GM12878 (cell line): ENCODE data around the gene PDCD10. TPM values are rescaled to one million over a fixed set of nuclear protein-coding genes. Genes with fewer than 3 reads are reported as not detected.

Experiments used
- CBX3 ChIP-seq: fragments of 200-600 bp; sonication (generic); IDR thresholded peaks from 2 replicates; pipeline ENCODE4 v1.6.1; 2016; ENCODE audit warnings: low read depth, borderline replicate concordance
- CHD1 ChIP-seq: IDR thresholded peaks from 2 replicates; pipeline ENCODE4 v1.6.1; 2012; ENCODE audit warnings: low read depth, low read length, improper control_type of control experiment
- CHD2 ChIP-seq: IDR thresholded peaks from 2 replicates; pipeline ENCODE4 v1.6.1; 2011; ENCODE audit warnings: low read depth, low read length, improper control_type of control experiment, borderline replicate concordance
- ESRRA ChIP-seq: IDR thresholded peaks from 2 replicates; pipeline ENCODE4 v1.6.1; 2012; ENCODE audit warnings: mild to moderate bottlenecking, low read length, improper control_type of control experiment
- FOS ChIP-seq: IDR thresholded peaks from 3 replicates; pipeline ENCODE4 v1.6.1; 2011; ENCODE audit warnings: borderline replicate concordance; ENCODE audit not compliant: insufficient read length; ENCODE audit errors: extremely low read depth
- HCFC1 ChIP-seq: fragments of 150-350 bp; IDR thresholded peaks from 2 replicates; pipeline ENCODE4 v1.6.1; 2014; ENCODE audit warnings: low read length
- IKZF1 ChIP-seq: fragments of 450-650 bp; conservative IDR thresholded peaks from 2 replicates; pipeline ENCODE4 v1.6.1; 2017; ENCODE audit warnings: antibody characterized with exemption, mild to moderate bottlenecking
- KDM1A ChIP-seq: fragments of 200-600 bp; sonication (generic); IDR thresholded peaks from 2 replicates; pipeline ENCODE4 v1.6.1; 2016; ENCODE audit warnings: borderline replicate concordance
- MAX ChIP-seq: IDR thresholded peaks from 2 replicates; pipeline ENCODE4 v1.6.1; 2012; ENCODE audit warnings: low read depth, low read length, improper control_type of control experiment
- MYB ChIP-seq: fragments of 150-350 bp; IDR thresholded peaks from 2 replicates; pipeline ENCODE4 v1.6.1; 2014; ENCODE audit warnings: mild to moderate bottlenecking, low read depth, low read length, borderline replicate concordance
- NBN ChIP-seq: fragments of 450-650 bp; IDR thresholded peaks from 2 replicates; pipeline ENCODE4 v1.6.1; 2016
- NKRF ChIP-seq: fragments of 450-650 bp; conservative IDR thresholded peaks from 2 replicates; pipeline ENCODE4 v1.6.1; 2017; ENCODE audit warnings: mild to moderate bottlenecking, moderate library complexity
- NR2C2 ChIP-seq: IDR thresholded peaks from 2 replicates; pipeline ENCODE4 v1.6.1; 2011; ENCODE audit warnings: borderline replicate concordance, low read depth; ENCODE audit not compliant: control insufficient read depth, insufficient read length
- PKNOX1 ChIP-seq: fragments of 450-650 bp; IDR thresholded peaks from 2 replicates; pipeline ENCODE4 v1.6.1; 2016; ENCODE audit warnings: mild to moderate bottlenecking
- POLR2AphosphoS5 ChIP-seq: IDR thresholded peaks from 2 replicates; pipeline ENCODE4 v1.6.1; 2011; ENCODE audit warnings: mild to moderate bottlenecking, low read length, inconsistent platforms
- RAD51 ChIP-seq: fragments of 450-650 bp; IDR thresholded peaks from 2 replicates; pipeline ENCODE4 v1.6.1; 2016; ENCODE audit warnings: moderate library complexity, mild to moderate bottlenecking, inconsistent platforms
- RBBP5 ChIP-seq: fragments of 200-600 bp; sonication (generic); conservative IDR thresholded peaks from 2 replicates; pipeline ENCODE4 v1.6.1; 2016
- SIN3A ChIP-seq: IDR thresholded peaks from 2 replicates; pipeline ENCODE4 v1.6.1; 2012; ENCODE audit warnings: low read depth, low read length, improper control_type of control experiment
- SMAD1 ChIP-seq: fragments of 450-650 bp; IDR thresholded peaks from 2 replicates; pipeline ENCODE4 v1.6.1; 2018; ENCODE audit warnings: mild to moderate bottlenecking, low read depth; ENCODE audit not compliant: partially characterized antibody
- SMARCA5 ChIP-seq: fragments of 450-650 bp; IDR thresholded peaks from 2 replicates; pipeline ENCODE4 v1.6.1; 2017; ENCODE audit warnings: mild to moderate bottlenecking
- SPI1 ChIP-seq: IDR thresholded peaks from 2 replicates; pipeline ENCODE4 v1.6.1; 2011; ENCODE audit warnings: low read depth, mild to moderate bottlenecking, low read length, moderate library complexity, borderline replicate concordance; ENCODE audit not compliant: insufficient read depth
- USF2 ChIP-seq: IDR thresholded peaks from 2 replicates; pipeline ENCODE4 v1.6.1; 2011; ENCODE audit warnings: low read depth, low read length, improper control_type of control experiment, borderline replicate concordance
- YY1 ChIP-seq: IDR thresholded peaks from 2 replicates; pipeline ENCODE4 v1.6.1; 2011; ENCODE audit warnings: low read depth, mild to moderate bottlenecking, low read length
- ZBTB4 ChIP-seq: fragments of 450-650 bp; formaldehyde crosslinking; IDR thresholded peaks from 2 replicates; pipeline ENCODE4 v1.4.0; 2022; ENCODE audit warnings: mild to moderate bottlenecking, moderate library complexity
- ZNF274 ChIP-seq: IDR thresholded peaks from one replicate; pipeline ENCODE4 v1.8.0; 2011; ENCODE audit not compliant: insufficient read length, insufficient read depth
- polyA plus RNA-seq, 11 experiments: library from polyadenylated mRNA; depleted of rRNA in 4 of 11; unstranded in 6 of 11; stranded (reverse) in 5 of 11; fragments of >200 nt; fragmentation: Nextera tagmentation in 4 of 11; fragmentation: Illumina TruSeq in 1 of 11; extraction: Ambion mirVana in 4 of 11; extraction: Trizol in 1 of 11; gene quantifications; 1 replicate in 1 of 11; 2 replicates in 10 of 11; pipeline versions ENCODE4 v1.2.1 to v1.2.3, GENCODE V29; 2011 to 2016; ENCODE audit warnings: inconsistent platforms in 2 of 11, missing spikeins in 2 of 11, low read depth in 1 of 11
- total RNA-seq, 4 experiments: library from RNA; depleted of rRNA in 3 of 4; stranded (reverse); fragments of >200 nt in 3 of 4; fragmentation: Illumina TruSeq in 1 of 4; extraction: Trizol in 1 of 4; gene quantifications; 2 replicates each; pipeline versions ENCODE4 v1.2.1 to v1.2.3, GENCODE V29; 2013 to 2021

PDCD10 gene
- total and polyA plus RNA-seq, 10 of the 15 experiments (the other 5 are each of a cell fraction or from before 2014, with no cell fraction given) = 64.1 to 247 (median 125) TPM

- TF ChIP-seq CBX3 = no peak
- TF ChIP-seq NR2C2 = no peak
- TF ChIP-seq SIN3A = no peak
- peak; percentile 80 for TF ChIP-seq IKZF1
- no peak for TF ChIP-seq YY1
- no peak for TF ChIP-seq ESRRA
- no peak for TF ChIP-seq MAX
- TF ChIP-seq ZNF274 = no peak
- peak; percentile 84 for TF ChIP-seq PKNOX1
- no peak for TF ChIP-seq CHD1
- TF ChIP-seq ZBTB4 (CRISPR knock-in tag) = no peak
- no peak for TF ChIP-seq MYB
- TF ChIP-seq HCFC1 = no peak
- no peak for TF ChIP-seq KDM1A
- no peak for TF ChIP-seq RBBP5
- no peak for TF ChIP-seq POLR2AphosphoS5
- no peak for TF ChIP-seq USF2
- TF ChIP-seq NBN = 0 out of 2 replicates have a peak, but pooled peaks have one; percentile 31
- peak; percentile 33; the same call in 1 of the 2 replicates for TF ChIP-seq SPI1
- TF ChIP-seq CHD2 = no peak
- 0 out of 2 replicates have a peak, but pooled peaks have one; percentile 6 for TF ChIP-seq SMARCA5
- TF ChIP-seq NKRF = no peak
- TF ChIP-seq RAD51 = no peak
- TF ChIP-seq FOS = no peak
- TF ChIP-seq SMAD1 = no peak
Measured at GRCh38 chr3:167691366-167691765, 43.3 kb downstream of the PDCD10 start (continued).
